A673 (cell line): Measurements from ENCODE around the gene CEP72. TPM values are rescaled to one million over a fixed set of nuclear protein-coding genes. Genes with fewer than 3 reads are reported as not detected.

ENCODE experiments used
- BruUV-seq: library from RNA; stranded (reverse); fragments of 400-500 nt; replicated peaks from 2 replicates; lab custom pipeline; 2021; lab: Mats Ljungman, UMichigan
- CTCF ChIA-PET: fragments of 300-600 bp; sonication (Branson Sonifier 250); formaldehyde crosslinking; loops from one replicate; lab custom pipeline; 2022; ENCODE audit warnings: antibody characterized with exemption; lab: Charles Lee
- POLR2A ChIA-PET: fragments of 300-600 bp; sonication (Branson Sonifier 250); formaldehyde crosslinking; loops from one replicate; lab custom pipeline; 2022; ENCODE audit warnings: antibody characterized with exemption; ENCODE audit not compliant: low non-redundant PET; lab: Charles Lee
- DNase-seq: peaks from one replicate; pipeline ENCODE4 v3.0.0-alpha.2; 2015; ENCODE audit warnings: low spot score
- H3K27ac ChIP-seq: fragments of 200-600 bp; sonication (generic); 2 replicates; pipeline ENCODE4 v1.5.1; 2016; ENCODE audit warnings: mixed run types, low read depth, mild to moderate bottlenecking, mixed read lengths, antibody characterized with exemption, low read length; ENCODE audit not compliant: poor library complexity, severe bottlenecking
- H3K27me3 ChIP-seq: fragments of 200-600 bp; sonication (generic); replicated peaks from 2 replicates; pipeline ENCODE4 v1.6.1; 2017; ENCODE audit warnings: mixed run types, low read depth, mild to moderate bottlenecking, mixed read lengths, antibody characterized with exemption, low read length; ENCODE audit not compliant: insufficient read depth, poor library complexity
- H3K36me3 ChIP-seq: fragments of 200-600 bp; sonication (generic); 2 replicates; pipeline ENCODE4 v1.6.1; 2016; ENCODE audit warnings: mixed run types, mild to moderate bottlenecking, mixed read lengths, antibody characterized with exemption, low read length; ENCODE audit not compliant: insufficient read depth, poor library complexity, severe bottlenecking
- H3K4me1 ChIP-seq: fragments of 200-600 bp; sonication (generic); 2 replicates; pipeline ENCODE4 v1.6.1; 2017; ENCODE audit warnings: mixed run types, mild to moderate bottlenecking, mixed read lengths, antibody characterized with exemption, low read length; ENCODE audit not compliant: insufficient read depth, poor library complexity, severe bottlenecking
- H3K4me3 ChIP-seq: fragments of 200-600 bp; sonication (generic); 2 replicates; pipeline ENCODE4 v1.5.1; 2016; ENCODE audit warnings: low read depth, mixed run types, mild to moderate bottlenecking, mixed read lengths, low read length; ENCODE audit not compliant: poor library complexity, severe bottlenecking
- H3K9me3 ChIP-seq: fragments of 200-600 bp; sonication (generic); 2 replicates; pipeline ENCODE4 v1.6.1; 2016; ENCODE audit warnings: mixed run types, low read depth, mild to moderate bottlenecking, mixed read lengths, antibody characterized with exemption, low read length; ENCODE audit not compliant: poor library complexity, severe bottlenecking
- CTCF ChIP-seq: fragments of 300-800, 200-600 bp; sonication (generic); conservative IDR thresholded peaks from 2 replicates; pipeline ENCODE4 v1.5.1; 2017; ENCODE audit warnings: low read depth, mild to moderate bottlenecking, antibody characterized with exemption, low read length, moderate library complexity, mixed read lengths
- EZH2 ChIP-seq: fragments of 200-600 bp; sonication (generic); IDR thresholded peaks from 2 replicates; pipeline ENCODE4 v1.6.1; 2017; ENCODE audit warnings: borderline replicate concordance, low read depth, mild to moderate bottlenecking, mixed read lengths, antibody characterized with exemption, low read length; ENCODE audit not compliant: poor library complexity, severe bottlenecking
- intact Hi-C: fragments of 100-400 bp; cut with micrococcal nuclease; formaldehyde crosslinking; loops from one replicate; pipeline ENCODE4 v1.10.0; 2022; ENCODE audit not compliant: unreplicated experiment
- total RNA-seq: library from RNA; stranded (reverse); gene quantifications from 2 replicates; pipeline ENCODE4 v1.2.3, GENCODE V29; 2021

CEP72 gene
- total RNA-seq, 1 experiment from 2014 or later, result 37.2 TPM

DNA sequence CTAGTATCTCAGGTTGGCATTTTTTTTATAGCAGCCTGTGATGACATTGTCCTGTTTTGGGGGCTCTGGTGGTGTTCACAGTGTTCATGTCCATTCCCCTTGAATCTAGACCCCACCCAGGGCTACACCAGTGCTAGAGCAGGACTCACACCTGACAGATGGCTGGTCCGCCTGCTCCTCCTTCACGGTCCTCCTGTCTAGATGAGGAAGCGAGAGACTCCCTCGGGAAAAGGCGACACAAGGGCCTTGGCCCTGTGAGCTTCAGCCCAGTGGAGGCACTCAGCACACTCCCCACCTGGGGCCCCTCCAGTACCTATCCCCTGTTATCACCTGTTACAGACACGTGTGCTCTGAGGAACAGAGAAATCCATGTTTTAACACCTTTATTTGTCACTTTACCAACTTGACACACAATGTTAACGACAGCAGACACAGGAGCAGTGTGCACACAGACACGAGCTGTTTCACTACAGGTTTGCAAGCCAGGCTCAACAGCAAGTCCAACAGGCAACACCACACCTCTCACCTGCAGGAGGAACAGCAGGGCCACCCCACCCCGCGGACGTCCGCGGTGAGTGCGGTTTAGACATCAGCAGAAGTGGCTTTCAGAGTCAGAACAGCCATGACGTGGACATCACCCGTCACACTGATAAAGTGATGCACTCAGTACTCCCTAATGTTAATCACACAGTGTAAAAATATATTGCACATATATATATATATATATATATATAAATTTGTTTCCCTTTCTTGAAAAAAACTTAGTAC lies 47.5 kb downstream of the CEP72 start:
- peaks cover 37% of the 10 kb centered on the region for H3K36me3 ChIP-seq
- POLR2A ChIA-PET, result no interaction called here
- BruUV-seq, result no TSS peak
- intact Hi-C loops, result no loop called here
- CTCF ChIA-PET, result no interaction called here
- no peaks in the 10 kb centered on the region for H3K9me3 ChIP-seq
- no peak overlapping the region for H3K27ac ChIP-seq
- H3K4me1 ChIP-seq, result no peaks in the 10 kb centered on the region
- H3K27me3 ChIP-seq, result no peaks in the 10 kb centered on the region
- no peak overlapping the region for H3K4me3 ChIP-seq
- TF ChIP-seq EZH2 (no peak), CTCF (no peak)
- DNase-seq, result no peak

DNA sequence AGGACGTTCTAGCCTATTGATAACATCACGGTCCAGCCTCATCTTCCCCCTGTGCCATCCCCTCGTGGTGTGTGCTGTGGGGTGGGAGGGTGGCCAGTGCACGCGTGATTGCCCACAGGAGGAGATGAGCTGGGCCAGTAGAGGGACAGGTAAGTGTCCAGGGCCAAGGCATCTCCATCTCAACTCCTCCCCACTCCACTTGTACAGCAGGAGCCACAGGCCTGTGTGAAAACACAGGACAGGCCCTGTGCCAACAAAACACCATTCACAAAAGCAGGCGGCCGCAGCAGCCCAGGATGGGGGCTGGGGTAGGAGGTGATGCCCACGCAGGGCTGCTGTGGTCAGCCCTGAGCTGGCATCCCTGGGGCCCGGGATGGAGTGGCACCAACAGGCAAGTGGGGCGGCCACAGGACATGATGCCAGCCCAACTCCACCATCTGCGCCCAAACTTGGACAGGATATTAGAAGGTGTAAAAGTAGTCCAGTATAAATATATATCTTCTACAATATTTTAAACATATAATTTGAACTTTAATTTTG lies 48.4 kb downstream of the CEP72 start:
- ChIA-PET POLR2A (no interaction called here), CTCF (no interaction called here)
- no TSS peak for BruUV-seq
- H3K9me3 ChIP-seq, result no peaks in the 10 kb centered on the region
- intact Hi-C loops, result no loop called here
- H3K27me3 ChIP-seq, result no peaks in the 10 kb centered on the region
- TF ChIP-seq CTCF (no peak), EZH2 (no peak)
- no peak for DNase-seq
- no peak overlapping the region for H3K4me3 ChIP-seq
- no peaks in the 10 kb centered on the region for H3K4me1 ChIP-seq
- H3K27ac ChIP-seq, result no peak overlapping the region
- peaks cover 36% of the 10 kb centered on the region for H3K36me3 ChIP-seq

- POLR2A ChIA-PET, result no interaction called here
- no peak for TF ChIP-seq CTCF
- TF ChIP-seq EZH2, result no peak
- Histone ChIP-seq H3K4me3 (no peak overlapping the region), H3K27ac (no peak overlapping the region), H3K27me3 (no peaks in the 10 kb centered on the region), H3K36me3 (peaks cover 33% of the 10 kb centered on the region), H3K9me3 (no peaks in the 10 kb centered on the region), H3K4me1 (no peaks in the 10 kb centered on the region)
- CTCF ChIA-PET, result no interaction called here
- intact Hi-C loops, result no loop called here
- no peak for DNase-seq
- BruUV-seq, result no TSS peak
Measured at GRCh38 chr5:661891-662750, 50.0 kb downstream of the CEP72 start.
